Gastroesophageal sphincter (tissue), 3 donors: ENCODE results near the gene CAPN8.

Experiments used
- POLR2A ChIP-seq, 2 donors: fragments of 450-650 bp; IDR thresholded peaks; one replicate each; pipeline ENCODE4 v1.6.1; 2017; ENCODE audit warnings: antibody characterized with exemption in 2 of 2, mild to moderate bottlenecking in 2 of 2, moderate library complexity in 1 of 2
- POLR2AphosphoS5 ChIP-seq: sonication (generic); formaldehyde crosslinking; IDR thresholded peaks from one replicate; pipeline ENCODE4 v1.6.1; 2017; ENCODE audit warnings: antibody characterized with exemption
- TF ChIP-seq, protein P1 (sequence below), 4 experiments: fragments of 200-600 bp in 2 of 4; fragments of 450-650 bp in 2 of 4; sonication (generic) in 1 of 4; IDR thresholded peaks; one replicate each; pipeline ENCODE4 v1.5.1; 2017 to 2019; ENCODE audit warnings: antibody characterized with exemption in 4 of 4, mild to moderate bottlenecking in 2 of 4, moderate library complexity in 2 of 4

DNA sequence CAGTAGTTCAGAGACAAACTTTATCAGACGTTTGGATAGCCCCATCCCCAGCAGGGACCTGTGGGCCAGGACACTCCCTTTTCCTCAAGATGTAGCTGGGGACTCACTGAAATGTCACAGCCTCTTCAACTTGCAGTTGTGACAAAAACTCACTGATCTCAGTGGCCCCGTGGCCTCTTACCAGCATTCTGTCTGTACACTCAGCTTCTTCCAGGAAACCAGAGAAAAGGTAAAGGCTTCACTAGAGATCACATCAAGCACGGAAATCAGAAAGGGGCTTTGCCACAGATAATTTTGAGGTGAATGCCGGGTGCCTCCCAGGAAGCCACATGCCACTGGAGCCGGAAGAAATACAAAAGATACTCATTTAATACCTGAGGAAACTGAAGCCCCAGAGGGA, 150.1 kb downstream of the CAPN8 start:
- TF ChIP-seq, protein P1, sequence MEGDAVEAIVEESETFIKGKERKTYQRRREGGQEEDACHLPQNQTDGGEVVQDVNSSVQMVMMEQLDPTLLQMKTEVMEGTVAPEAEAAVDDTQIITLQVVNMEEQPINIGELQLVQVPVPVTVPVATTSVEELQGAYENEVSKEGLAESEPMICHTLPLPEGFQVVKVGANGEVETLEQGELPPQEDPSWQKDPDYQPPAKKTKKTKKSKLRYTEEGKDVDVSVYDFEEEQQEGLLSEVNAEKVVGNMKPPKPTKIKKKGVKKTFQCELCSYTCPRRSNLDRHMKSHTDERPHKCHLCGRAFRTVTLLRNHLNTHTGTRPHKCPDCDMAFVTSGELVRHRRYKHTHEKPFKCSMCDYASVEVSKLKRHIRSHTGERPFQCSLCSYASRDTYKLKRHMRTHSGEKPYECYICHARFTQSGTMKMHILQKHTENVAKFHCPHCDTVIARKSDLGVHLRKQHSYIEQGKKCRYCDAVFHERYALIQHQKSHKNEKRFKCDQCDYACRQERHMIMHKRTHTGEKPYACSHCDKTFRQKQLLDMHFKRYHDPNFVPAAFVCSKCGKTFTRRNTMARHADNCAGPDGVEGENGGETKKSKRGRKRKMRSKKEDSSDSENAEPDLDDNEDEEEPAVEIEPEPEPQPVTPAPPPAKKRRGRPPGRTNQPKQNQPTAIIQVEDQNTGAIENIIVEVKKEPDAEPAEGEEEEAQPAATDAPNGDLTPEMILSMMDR (IDR thresholded peaks at IDR 0.05), result no peak
- TF ChIP-seq POLR2A (IDR thresholded peaks at IDR 0.05), result no peak
- no peak for TF ChIP-seq POLR2AphosphoS5
